Thymus (tissue), 11 donors: ENCODE measurements around the gene ACER3. TPM values are rescaled to one million over a fixed set of nuclear protein-coding genes. Genes with fewer than 3 reads are reported as not detected.

Experiments used
- DNase-seq, 9 donors: peaks; one replicate each; pipeline ENCODE4 v3.0.0-alpha.2; 2013; ENCODE audit warnings: low spot score in 9 of 9, low read depth in 6 of 9, missing footprints in 1 of 9
- H3K27ac ChIP-seq, 2 donors: one replicate each; pipeline ENCODE4 v1.5.1; 2013; ENCODE audit warnings: control low read depth in 1 of 2, low read depth in 1 of 2, low read length in 1 of 2, mild to moderate bottlenecking in 1 of 2, moderate library complexity in 1 of 2
- H3K27me3 ChIP-seq, 2 donors: one replicate each; pipeline ENCODE4 v1.5.1; 2013; ENCODE audit warnings: low read length in 1 of 2; ENCODE audit not compliant: control insufficient read depth in 2 of 2, insufficient read depth in 1 of 2
- H3K36me3 ChIP-seq, 2 donors: one replicate each; pipeline ENCODE4 v1.5.1; 2013; ENCODE audit warnings: low read length in 1 of 2, mild to moderate bottlenecking in 1 of 2, moderate library complexity in 1 of 2; ENCODE audit not compliant: control insufficient read depth in 2 of 2, insufficient read depth in 2 of 2
- H3K4me1 ChIP-seq, 2 donors: one replicate each; pipeline ENCODE4 v1.5.1; 2013; ENCODE audit warnings: low read length in 2 of 2; ENCODE audit not compliant: control insufficient read depth in 2 of 2, insufficient read depth in 2 of 2
- H3K4me3 ChIP-seq, 2 donors: one replicate each; pipeline ENCODE4 v1.5.1; 2013; ENCODE audit warnings: low read length in 2 of 2, control low read depth in 1 of 2, mild to moderate bottlenecking in 1 of 2
- H3K9me3 ChIP-seq, 2 donors: one replicate each; pipeline ENCODE4 v1.5.1; 2013; ENCODE audit warnings: low read length in 1 of 2, mild to moderate bottlenecking in 1 of 2; ENCODE audit not compliant: control insufficient read depth in 2 of 2, insufficient read depth in 1 of 2
- WGBS: extraction: QIAGEN DNeasy Blood & Tissue Kit; methylation state at CpG from one replicate; pipeline ENCODE4 v1.1.7; 2013; 5-methylcytosine and 5-hydroxymethylcytosine counted together
- polyA plus RNA-seq: library from polyadenylated mRNA; stranded (reverse); fragments of 200-250 nt; gene quantifications from one replicate; pipeline ENCODE4 v1.2.3, GENCODE V29; 2013
- total RNA-seq: library from RNA; stranded (reverse); fragments of 120-200 nt; gene quantifications from one replicate; pipeline ENCODE4 v1.2.4, GENCODE V29; 2013
- donor health status: healthy.

ACER3 gene
- total and polyA plus RNA-seq, 2 donors, result 4.2 to 4.8 TPM

DNA sequence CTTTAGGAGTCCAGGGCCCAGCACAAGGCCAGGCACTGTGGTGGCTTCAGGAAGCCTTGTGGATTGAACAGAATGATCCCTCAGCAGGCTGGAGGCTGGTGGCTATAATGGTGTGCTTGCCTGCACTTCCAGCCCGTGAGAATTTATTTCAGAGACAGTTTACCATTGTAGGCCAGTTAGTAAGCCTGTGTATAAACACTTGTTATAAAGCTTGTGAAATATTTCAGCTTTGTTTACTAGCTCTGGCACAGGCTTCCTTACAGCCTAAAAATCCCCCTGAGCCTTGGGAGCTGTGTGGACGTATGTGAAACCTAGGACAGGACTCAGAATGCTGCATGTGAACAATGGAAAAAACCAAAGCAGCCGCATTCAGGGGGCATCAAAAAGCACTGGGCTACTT is 26.6 kb upstream of the ACER3 start:
- H3K4me1 ChIP-seq, result peaks cover 0 to 2% of the 10 kb centered on the region in 2 donors
- DNase-seq, result no peak
- WGBS, result 92% methylated on average over 3 of the region's 3 CpGs
- no peak overlapping the region for H3K27ac ChIP-seq
- no peaks in the 10 kb centered on the region for H3K36me3 ChIP-seq
- no peaks in the 10 kb centered on the region for H3K9me3 ChIP-seq
- H3K27me3 ChIP-seq, result peaks cover 4% of the 10 kb centered on the region in 2 donors
- no peak overlapping the region for H3K4me3 ChIP-seq

DNA sequence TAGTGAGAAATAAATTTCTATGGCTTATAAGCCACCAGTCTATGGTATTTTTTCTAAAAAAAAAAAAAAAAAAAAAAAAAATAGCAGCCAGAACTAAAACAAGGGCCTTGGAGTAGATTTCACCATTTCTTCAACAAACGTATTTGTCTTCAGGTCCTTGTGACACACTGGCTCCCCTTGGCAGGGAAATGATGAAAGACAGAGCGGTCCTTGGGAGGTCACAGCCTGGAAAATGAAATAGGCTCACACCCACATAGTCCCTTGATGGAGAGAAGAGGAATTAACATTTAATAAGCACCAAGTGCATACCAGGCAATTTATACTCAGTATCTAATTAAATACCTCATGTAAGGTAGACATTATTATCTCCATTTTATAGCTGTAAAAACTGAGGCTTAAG is 25.7 kb upstream of the ACER3 start:
- peaks cover 0 to 2% of the 10 kb centered on the region in 2 donors for H3K4me1 ChIP-seq
- H3K27ac ChIP-seq, result no peak overlapping the region
- H3K36me3 ChIP-seq, result no peaks in the 10 kb centered on the region
- DNase-seq, result no peak
- 96% methylated on average over 2 of the region's 2 CpGs for WGBS
- no peak overlapping the region for H3K4me3 ChIP-seq
- H3K9me3 ChIP-seq, result no peaks in the 10 kb centered on the region
- H3K27me3 ChIP-seq, result peaks cover 4 to 5% of the 10 kb centered on the region in 2 donors

DNA sequence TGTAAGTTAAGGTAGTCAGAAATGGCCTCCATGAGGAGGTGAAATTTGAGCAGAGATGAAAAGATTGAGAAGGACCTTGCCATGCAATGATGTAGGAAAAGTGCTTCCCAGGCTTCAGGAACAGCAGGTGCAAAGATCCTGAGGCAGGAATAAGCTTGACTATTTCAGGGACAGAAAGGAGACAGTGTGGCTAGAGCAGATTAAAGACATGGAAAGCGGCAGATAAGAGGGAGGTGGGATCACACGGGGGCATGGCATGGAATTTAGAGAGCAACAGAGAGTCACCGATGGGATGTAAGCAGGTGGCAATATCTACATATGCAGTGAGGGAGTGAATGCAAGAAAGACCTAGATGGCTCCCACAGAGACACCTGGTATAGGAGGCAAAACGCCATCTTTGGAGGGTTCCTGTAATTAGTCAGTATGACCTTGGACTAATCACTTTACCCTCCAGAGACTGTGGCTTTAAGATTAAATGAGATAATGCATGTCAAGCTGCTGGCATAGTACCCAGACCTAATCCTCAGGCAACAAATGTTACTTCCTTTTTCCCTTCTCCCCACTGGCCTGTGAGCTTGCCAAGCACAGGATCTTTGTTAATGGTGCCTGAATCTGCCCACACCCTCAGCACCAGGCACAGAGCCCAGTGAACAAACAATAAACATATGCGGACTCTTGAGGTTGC is 24.6 kb upstream of the ACER3 start:
- Histone ChIP-seq H3K4me1 (peaks cover 0 to 2% of the 10 kb centered on the region in 2 donors), H3K36me3 (no peaks in the 10 kb centered on the region), H3K9me3 (peaks cover 0 to 2% of the 10 kb centered on the region in 2 donors), H3K27me3 (peaks cover 4 to 7% of the 10 kb centered on the region in 2 donors), H3K27ac (no peak overlapping the region), H3K4me3 (no peak overlapping the region)
- DNase-seq, result no peak
- 82% methylated on average over 5 of the region's 5 CpGs for WGBS

DNA sequence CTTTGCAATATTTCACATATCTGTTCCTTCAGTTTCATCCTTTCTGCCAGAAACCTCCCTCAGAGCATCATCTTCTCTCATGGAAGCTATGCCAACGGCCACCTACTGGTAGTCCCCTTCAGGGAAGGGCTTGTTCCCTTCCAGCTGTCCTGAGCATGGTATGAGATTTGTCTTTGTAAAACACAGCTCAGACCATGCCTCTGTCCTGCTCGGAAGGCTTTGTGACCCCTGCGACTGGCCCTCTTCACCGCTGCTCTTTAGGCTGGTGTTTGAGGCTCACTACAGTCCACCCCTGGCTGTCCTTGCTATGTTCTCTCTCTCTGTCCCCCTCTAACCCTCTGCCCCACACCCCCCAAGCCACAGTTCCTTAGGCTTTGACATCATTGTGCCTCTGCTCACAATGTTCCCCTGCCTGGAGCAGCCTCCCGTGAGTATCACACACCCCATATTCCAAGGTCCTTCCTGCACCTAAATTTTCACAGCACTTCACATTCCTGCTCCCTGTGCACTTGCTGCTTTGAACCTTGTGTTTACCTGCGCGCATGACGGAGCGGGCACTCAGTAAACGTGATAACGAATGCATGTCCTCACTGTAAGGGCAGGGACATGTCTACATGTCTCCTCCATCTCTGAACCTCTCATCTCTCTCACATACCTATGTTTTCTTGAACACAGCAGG is 24.0 kb upstream of the ACER3 start:
- H3K27me3 ChIP-seq, result peaks cover 4 to 7% of the 10 kb centered on the region in 2 donors
- no peaks in the 10 kb centered on the region for H3K36me3 ChIP-seq
- WGBS, result 86% methylated on average over 11 of the region's 11 CpGs
- H3K4me3 ChIP-seq, result no peak overlapping the region
- peaks cover 0 to 2% of the 10 kb centered on the region in 2 donors for H3K4me1 ChIP-seq
- no peak for DNase-seq
- peaks cover 0 to 3% of the 10 kb centered on the region in 2 donors for H3K9me3 ChIP-seq
- H3K27ac ChIP-seq, result no peak overlapping the region

DNA sequence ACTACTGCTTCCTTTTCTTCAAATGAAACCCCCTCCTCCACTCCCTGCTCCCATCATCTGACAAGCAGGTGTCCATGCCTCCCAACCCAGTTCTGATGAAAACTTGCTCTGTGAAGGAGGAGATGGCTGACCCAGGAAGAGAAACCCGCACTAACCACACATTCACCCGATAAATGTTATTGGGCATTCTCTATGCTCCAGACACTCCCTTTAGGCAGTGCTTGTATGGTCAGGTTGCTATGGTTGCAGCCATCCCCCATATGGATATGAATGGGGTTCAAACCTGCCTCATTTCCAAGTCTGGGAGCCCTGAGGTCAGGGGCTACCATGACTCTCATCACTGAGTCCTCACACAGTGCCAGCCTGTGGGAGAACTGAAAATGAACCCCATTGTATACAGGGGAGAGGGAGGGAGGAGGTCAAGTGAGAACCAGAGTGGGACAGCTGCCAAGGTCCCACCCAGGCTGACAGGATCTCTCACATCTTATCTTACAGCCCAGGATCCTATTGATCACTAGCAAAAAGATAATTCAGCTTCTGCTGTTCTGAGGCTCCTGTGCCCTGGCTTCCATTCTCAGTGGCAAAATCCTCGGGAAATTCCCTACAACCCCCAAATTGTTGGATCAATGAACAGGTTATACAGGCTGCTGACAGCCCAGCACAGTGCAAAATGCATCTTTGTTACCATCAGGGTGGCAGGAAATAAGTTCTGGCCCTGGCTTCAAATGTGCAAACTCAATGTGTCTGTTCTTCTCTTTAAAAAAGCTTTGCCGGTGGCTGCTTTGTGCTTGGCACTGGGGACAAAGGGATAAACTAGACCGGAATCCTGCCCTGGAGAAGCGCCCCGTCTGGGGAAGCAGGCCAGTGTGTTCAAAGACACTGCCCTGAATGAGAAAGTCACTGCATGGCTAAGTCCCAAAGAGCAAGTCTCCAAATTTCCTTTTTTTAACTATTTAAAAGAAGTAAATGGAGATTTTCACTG is 22.7 kb upstream of the ACER3 start:
- Histone ChIP-seq H3K9me3 (peaks cover 0 to 3% of the 10 kb centered on the region in 2 donors), H3K36me3 (no peaks in the 10 kb centered on the region), H3K27ac (no peak overlapping the region), H3K4me3 (no peak overlapping the region), H3K27me3 (peaks cover 4 to 7% of the 10 kb centered on the region in 2 donors), H3K4me1 (peaks cover 0 to 2% of the 10 kb centered on the region in 2 donors)
- DNase-seq, result no peak
- WGBS, result 93% methylated on average over 7 of the region's 7 CpGs

DNA sequence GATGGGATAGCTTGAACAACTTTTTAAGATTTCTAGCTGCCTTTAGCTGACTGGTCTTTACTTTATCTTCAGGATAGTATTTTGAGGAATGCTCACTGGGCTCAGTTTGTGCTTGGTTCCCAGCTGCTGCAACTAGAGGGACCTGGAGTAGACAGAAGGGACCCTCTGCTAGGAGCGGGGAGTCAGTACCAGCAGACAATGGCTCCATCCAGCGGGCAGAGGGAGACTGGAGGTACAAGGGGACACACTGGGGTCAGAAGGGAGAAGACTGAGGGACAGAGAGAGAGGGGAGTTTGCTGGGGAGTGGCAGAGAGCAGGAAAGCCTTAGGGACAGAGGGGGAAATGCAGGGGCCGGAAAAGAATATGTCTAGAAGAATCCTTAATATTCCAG is 22.0 kb upstream of the ACER3 start:
- peaks cover 4 to 7% of the 10 kb centered on the region in 2 donors for H3K27me3 ChIP-seq

DNA sequence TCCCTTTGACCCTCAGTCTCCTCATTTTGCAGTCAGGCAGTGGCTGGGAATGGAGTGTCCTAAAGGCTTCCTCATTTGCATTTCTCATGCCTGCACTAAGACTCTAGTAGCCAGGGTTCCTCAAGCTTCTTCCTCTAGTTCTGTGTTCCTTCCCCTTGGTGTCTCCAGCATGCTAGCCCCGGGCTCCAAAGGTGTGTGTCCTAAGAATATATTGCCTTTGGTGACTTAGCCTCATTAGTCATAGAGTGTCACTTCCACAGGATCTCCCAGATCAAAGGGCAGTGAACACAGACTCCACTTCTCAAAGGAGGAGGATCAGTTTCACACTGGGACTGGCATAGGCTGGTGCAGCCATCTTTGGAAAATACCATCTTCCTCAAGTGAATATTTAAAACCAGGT is 21.4 kb upstream of the ACER3 start:
- peaks cover 4 to 7% of the 10 kb centered on the region in 2 donors for H3K27me3 ChIP-seq
- H3K4me1 ChIP-seq, result peaks cover 0 to 2% of the 10 kb centered on the region in 2 donors
- no peaks in the 10 kb centered on the region for H3K36me3 ChIP-seq
- no peak for DNase-seq
- H3K27ac ChIP-seq, result no peak overlapping the region
- no peak overlapping the region for H3K4me3 ChIP-seq
- H3K9me3 ChIP-seq, result peaks cover 0 to 3% of the 10 kb centered on the region in 2 donors
- 23% methylated on average over 1 of the region's 1 CpG for WGBS

More for the DNA sequence above, 22.0 kb upstream of the ACER3 start:
- no peak overlapping the region for H3K4me3 ChIP-seq
- no peak for DNase-seq
- 84% methylated on average over 3 of the region's 3 CpGs for WGBS
- no peak overlapping the region for H3K27ac ChIP-seq
- peaks cover 0 to 2% of the 10 kb centered on the region in 2 donors for H3K4me1 ChIP-seq
- peaks cover 0 to 3% of the 10 kb centered on the region in 2 donors for H3K9me3 ChIP-seq
- no peaks in the 10 kb centered on the region for H3K36me3 ChIP-seq

DNA sequence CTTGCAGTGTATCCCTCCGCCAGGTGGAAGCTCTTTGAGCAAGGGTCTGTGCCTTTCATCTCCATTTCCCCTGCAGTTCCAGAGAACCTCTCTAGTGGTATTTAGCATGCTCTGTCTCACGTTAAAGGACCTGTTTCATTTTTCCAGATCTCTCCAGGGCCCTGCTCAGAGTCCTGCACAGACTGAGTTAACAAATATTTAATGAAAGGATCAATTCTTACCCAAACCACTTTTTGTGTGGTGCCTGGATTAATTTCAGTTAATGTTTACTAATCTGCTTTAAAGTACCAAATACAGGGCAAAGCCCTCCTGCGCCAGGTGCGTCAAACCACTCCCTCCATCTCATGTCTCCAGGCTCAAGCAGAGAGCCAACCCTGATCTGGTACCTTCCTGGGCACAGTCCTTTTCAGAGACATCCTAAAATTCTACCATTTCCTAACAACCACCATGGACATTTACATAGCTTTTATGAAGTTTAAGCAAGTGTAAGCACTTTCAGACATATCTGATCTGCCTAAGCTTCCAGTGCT is 18.7 kb upstream of the ACER3 start:
- Histone ChIP-seq H3K36me3 (no peaks in the 10 kb centered on the region), H3K27me3 (peaks cover 4 to 7% of the 10 kb centered on the region in 2 donors), H3K4me1 (peaks cover 0 to 2% of the 10 kb centered on the region in 2 donors), H3K27ac (no peak overlapping the region), H3K9me3 (peaks cover 0 to 3% of the 10 kb centered on the region in 2 donors), H3K4me3 (no peak overlapping the region)
- no peak for DNase-seq
- 88% methylated on average over 4 of the region's 4 CpGs for WGBS
